ENCODE measurements around the gene GCNT3. TPM values are rescaled to one million over a fixed set of nuclear protein-coding genes. Genes with fewer than 3 reads are reported as not detected.

The GCNT3 gene
- total and polyA plus RNA-seq, 3 donors from 2014 or later, result 2.5 to 15.4 (median 3.0) TPM

DNA sequence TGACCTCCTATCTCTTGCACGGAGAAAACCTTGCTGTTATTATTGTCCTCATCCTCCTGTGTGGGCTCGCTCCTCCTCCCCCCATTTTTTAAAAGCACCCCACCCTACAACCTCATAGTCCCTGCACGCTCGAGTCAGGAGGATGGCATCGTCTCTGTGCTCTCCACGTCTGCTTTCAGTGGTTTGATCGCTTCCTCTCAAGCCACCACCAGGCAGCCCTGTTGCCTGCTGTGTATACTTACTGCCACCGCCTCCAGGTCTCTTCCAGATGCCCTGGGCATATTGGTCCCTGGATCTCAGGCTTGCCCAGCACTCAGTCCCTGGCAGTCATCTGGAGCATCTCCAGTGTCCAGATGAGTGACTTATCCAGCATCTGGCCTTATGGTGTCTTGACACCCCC, 42.1 kb upstream of the GCNT3 start:
- 81 to 87% methylated on average over 8 of the region's 8 CpGs for WGBS, 2 donors
- DNase-seq, result no peak
- TF ChIP-seq POLR2A (IDR thresholded peaks at IDR 0.05), result no peak
- TF ChIP-seq, protein P1, sequence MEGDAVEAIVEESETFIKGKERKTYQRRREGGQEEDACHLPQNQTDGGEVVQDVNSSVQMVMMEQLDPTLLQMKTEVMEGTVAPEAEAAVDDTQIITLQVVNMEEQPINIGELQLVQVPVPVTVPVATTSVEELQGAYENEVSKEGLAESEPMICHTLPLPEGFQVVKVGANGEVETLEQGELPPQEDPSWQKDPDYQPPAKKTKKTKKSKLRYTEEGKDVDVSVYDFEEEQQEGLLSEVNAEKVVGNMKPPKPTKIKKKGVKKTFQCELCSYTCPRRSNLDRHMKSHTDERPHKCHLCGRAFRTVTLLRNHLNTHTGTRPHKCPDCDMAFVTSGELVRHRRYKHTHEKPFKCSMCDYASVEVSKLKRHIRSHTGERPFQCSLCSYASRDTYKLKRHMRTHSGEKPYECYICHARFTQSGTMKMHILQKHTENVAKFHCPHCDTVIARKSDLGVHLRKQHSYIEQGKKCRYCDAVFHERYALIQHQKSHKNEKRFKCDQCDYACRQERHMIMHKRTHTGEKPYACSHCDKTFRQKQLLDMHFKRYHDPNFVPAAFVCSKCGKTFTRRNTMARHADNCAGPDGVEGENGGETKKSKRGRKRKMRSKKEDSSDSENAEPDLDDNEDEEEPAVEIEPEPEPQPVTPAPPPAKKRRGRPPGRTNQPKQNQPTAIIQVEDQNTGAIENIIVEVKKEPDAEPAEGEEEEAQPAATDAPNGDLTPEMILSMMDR (IDR thresholded peaks at IDR 0.05), result no peak
- Histone ChIP-seq H3K9me3 (no peaks in the 10 kb centered on the region), H3K36me3 (ENCODE audit: low read depth, missing control alignments) (no peaks in the 10 kb centered on the region), H3K4me3 (no peak overlapping the region), H3K27ac (no peak overlapping the region), H3K27me3 (no peaks in the 10 kb centered on the region), H3K4me1 (no peaks in the 10 kb centered on the region)
- intact Hi-C loops (cut with DNase I; ENCODE audit: low total_unique reads), result no loop called here

DNA sequence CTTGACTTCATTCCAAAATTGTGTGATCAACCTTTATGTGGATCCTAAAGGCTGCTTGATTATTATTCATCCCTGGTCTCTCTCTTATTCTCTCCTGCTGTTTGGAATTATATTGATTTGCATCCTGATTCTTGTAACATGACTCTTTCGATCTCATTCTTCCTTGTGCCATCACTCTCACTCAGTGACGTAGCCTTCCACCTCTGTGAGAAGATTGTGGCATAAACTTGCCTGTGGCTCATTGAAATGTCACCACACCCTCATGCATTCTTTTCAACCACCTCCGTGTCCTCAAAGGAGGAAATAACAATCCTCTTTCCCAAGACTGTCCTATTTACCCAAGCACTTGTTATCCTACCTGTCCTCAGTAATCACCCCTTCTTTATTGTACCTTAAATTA, 41.3 kb upstream of the GCNT3 start:
- Histone ChIP-seq H3K27ac (no peak overlapping the region), H3K4me1 (no peaks in the 10 kb centered on the region), H3K36me3 (ENCODE audit: low read depth, missing control alignments) (no peaks in the 10 kb centered on the region), H3K27me3 (no peaks in the 10 kb centered on the region), H3K4me3 (no peak overlapping the region), H3K9me3 (no peaks in the 10 kb centered on the region)
- TF ChIP-seq, protein P1 (IDR thresholded peaks at IDR 0.05), result no peak
- TF ChIP-seq POLR2A (IDR thresholded peaks at IDR 0.05), result no peak
- WGBS, 2 donors, result 73 to 79% methylated on average over 3 of the region's 3 CpGs
- intact Hi-C loops (cut with DNase I; ENCODE audit: low total_unique reads), result no loop called here
- DNase-seq, result no peak

DNA sequence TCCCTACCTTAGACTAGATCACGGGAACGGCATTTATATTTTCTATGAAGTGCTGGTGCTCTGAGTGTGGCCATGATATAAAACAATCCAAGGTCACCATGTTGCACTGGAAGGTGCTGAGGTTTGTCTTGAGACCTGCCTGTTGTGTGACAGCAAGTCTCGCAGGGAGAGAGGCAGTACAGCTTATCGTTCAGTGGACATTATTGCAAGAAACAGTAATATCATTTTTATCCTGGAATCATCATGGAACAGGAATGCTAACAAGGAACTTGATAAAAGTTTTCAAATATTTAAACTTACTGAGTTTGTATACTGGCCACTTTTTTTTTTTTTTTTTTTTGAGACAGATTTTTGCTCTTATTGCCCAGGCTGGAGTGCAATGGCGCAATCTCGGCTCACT, 40.0 kb upstream of the GCNT3 start:
- 89 to 94% methylated on average over 6 of the region's 6 CpGs for WGBS, 2 donors
- TF ChIP-seq, protein P1 (IDR thresholded peaks at IDR 0.05), result no peak
- TF ChIP-seq POLR2A (IDR thresholded peaks at IDR 0.05), result no peak
- no peak for DNase-seq

DNA sequence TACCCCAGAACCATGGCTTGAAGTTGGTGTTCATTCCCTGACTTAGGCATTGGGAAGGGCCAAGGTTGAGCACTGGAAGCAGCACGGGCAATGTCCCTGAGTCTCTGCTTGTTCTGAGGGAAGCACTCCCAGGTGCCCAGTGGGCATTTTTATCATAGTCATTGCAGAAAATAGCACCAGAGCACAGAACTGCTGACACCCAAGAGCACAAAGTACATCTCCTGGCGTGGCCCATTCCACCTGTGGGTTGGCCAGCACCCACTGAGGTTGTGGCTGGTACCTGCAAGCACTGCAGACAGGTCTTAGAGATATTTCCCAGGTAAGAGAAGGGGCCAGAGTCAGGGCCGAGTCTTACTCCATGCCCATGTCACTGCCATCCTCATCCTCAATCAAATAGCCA, 28.5 kb upstream of the GCNT3 start:
- no peak for TF ChIP-seq POLR2A (IDR thresholded peaks at IDR 0.05)
- TF ChIP-seq, protein P1 (IDR thresholded peaks at IDR 0.05), result no peak
- no peaks in the 10 kb centered on the region for H3K9me3 ChIP-seq
- no peaks in the 10 kb centered on the region for H3K4me1 ChIP-seq
- intact Hi-C loops (cut with DNase I; ENCODE audit: low total_unique reads), result no loop called here
- WGBS, 2 donors, result 80 to 98% methylated on average over 2 to 3 of the region's 3 CpGs
- H3K4me3 ChIP-seq, result no peak overlapping the region
- H3K36me3 ChIP-seq (ENCODE audit: low read depth, missing control alignments), result no peaks in the 10 kb centered on the region
- DNase-seq, result no peak
- no peak overlapping the region for H3K27ac ChIP-seq
- H3K27me3 ChIP-seq, result no peaks in the 10 kb centered on the region

More for the DNA sequence above, 40.0 kb upstream of the GCNT3 start:
- Histone ChIP-seq H3K36me3 (ENCODE audit: low read depth, missing control alignments) (no peaks in the 10 kb centered on the region), H3K27me3 (no peaks in the 10 kb centered on the region), H3K9me3 (no peaks in the 10 kb centered on the region), H3K4me3 (no peak overlapping the region), H3K27ac (no peak overlapping the region), H3K4me1 (no peaks in the 10 kb centered on the region)
- intact Hi-C loops (cut with DNase I; ENCODE audit: low total_unique reads), result no loop called here

DNA sequence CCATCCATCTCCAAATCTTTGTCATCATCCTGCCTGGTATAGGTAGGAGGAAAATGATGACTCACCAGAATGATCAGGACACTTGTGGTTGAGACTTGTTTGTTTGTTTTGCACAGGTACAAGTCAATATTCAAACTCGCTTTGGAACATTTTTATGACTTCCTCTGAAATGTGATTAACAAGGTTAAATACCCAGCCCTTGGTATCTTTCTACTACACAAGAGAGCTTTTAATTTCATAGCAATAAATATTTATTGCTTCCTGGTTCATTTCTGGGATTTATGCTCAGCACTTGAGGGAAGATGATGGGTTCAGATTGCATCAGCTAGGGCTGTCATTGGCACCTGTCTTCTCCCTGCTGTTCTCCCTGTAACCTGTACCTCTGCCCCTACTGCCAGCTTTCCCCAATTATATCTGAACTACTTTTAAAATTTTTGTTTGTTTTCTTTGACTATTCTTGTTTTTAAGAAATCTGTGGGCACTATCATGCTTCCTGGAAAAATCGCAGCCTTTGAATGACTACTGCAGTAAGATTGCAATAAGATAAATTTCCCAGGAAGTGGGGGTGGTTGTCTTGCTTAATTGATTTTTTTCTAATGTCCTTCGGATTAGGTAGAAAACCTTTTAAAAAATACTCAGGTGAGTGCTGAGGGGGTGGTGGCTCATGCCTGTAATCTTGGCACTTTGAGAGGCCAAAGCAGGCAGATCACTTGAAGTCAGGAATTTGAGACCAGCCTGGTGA, 24.3 kb upstream of the GCNT3 start:
- Histone ChIP-seq H3K36me3 (ENCODE audit: low read depth, missing control alignments) (no peaks in the 10 kb centered on the region), H3K4me3 (no peak overlapping the region), H3K4me1 (no peaks in the 10 kb centered on the region), H3K9me3 (no peaks in the 10 kb centered on the region), H3K27me3 (no peaks in the 10 kb centered on the region), H3K27ac (no peak overlapping the region)
- TF ChIP-seq POLR2A (IDR thresholded peaks at IDR 0.05), result no peak
- TF ChIP-seq, protein P1 (IDR thresholded peaks at IDR 0.05), result no peak
- DNase-seq, result no peak
- 75 to 76% methylated on average over 3 of the region's 3 CpGs for WGBS, 2 donors
- intact Hi-C loops (cut with DNase I; ENCODE audit: low total_unique reads), result no loop called here

All from testis (tissue), 3 donors.